GM18858 (cell line): Measurements from ENCODE around the gene ST6GALNAC5.

ENCODE experiments used
- ATAC-seq: cut with Tn5 transposase; IDR thresholded peaks from one replicate; pipeline ENCODE4 v1.9.1; 2021; ENCODE audit not compliant: unreplicated experiment

ST6GALNAC5 gene

GRCh38 chr1:76998582-76999223 lies 131.4 kb downstream of the ST6GALNAC5 start:
- no peak for ATAC-seq

GRCh38 chr1:77007675-77008074 lies 140.4 kb downstream of the ST6GALNAC5 start:
- no peak for ATAC-seq

GRCh38 chr1:77010937-77011336 lies 143.7 kb downstream of the ST6GALNAC5 start:
- ATAC-seq = no peak

- no peak for ATAC-seq
Measured at GRCh38 chr1:77012066-77012465, 144.8 kb downstream of the ST6GALNAC5 start.

GRCh38 chr1:77014073-77014788 lies 147.0 kb downstream of the ST6GALNAC5 start:
- ATAC-seq = no peak

- ATAC-seq = no peak
Measured at GRCh38 chr1:77015748-77016341, 148.6 kb downstream of the ST6GALNAC5 start.

- ATAC-seq = no peak
Measured at GRCh38 chr1:77016386-77016985, 149.2 kb downstream of the ST6GALNAC5 start.

GRCh38 chr1:77018311-77018710 lies 151.0 kb downstream of the ST6GALNAC5 start:
- no peak for ATAC-seq

GRCh38 chr1:77018761-77019160 lies 151.5 kb downstream of the ST6GALNAC5 start:
- ATAC-seq = no peak

- ATAC-seq = no peak
Measured at GRCh38 chr1:77021732-77022131, 154.5 kb downstream of the ST6GALNAC5 start.

GRCh38 chr1:77024500-77024899 lies 157.2 kb downstream of the ST6GALNAC5 start:
- ATAC-seq = no peak

- ATAC-seq = no peak
Measured at GRCh38 chr1:77025599-77025998, 158.3 kb downstream of the ST6GALNAC5 start.

- ATAC-seq = no peak
Measured at GRCh38 chr1:77026135-77026534, 158.9 kb downstream of the ST6GALNAC5 start.

- ATAC-seq = no peak
Measured at GRCh38 chr1:77026640-77027039, 159.4 kb downstream of the ST6GALNAC5 start.

- no peak for ATAC-seq
Measured at GRCh38 chr1:77027847-77028246, 160.6 kb downstream of the ST6GALNAC5 start.

GRCh38 chr1:77030401-77031105 lies 163.3 kb downstream of the ST6GALNAC5 start:
- no peak for ATAC-seq

- ATAC-seq = no peak
Measured at GRCh38 chr1:77031106-77031662, 163.9 kb downstream of the ST6GALNAC5 start.

- ATAC-seq = no peak
Measured at GRCh38 chr1:77036560-77036959, 169.3 kb downstream of the ST6GALNAC5 start.

GRCh38 chr1:77037038-77037437 lies 169.8 kb downstream of the ST6GALNAC5 start:
- no peak for ATAC-seq

- no peak for ATAC-seq
Measured at GRCh38 chr1:77038000-77038399, 170.7 kb downstream of the ST6GALNAC5 start.

GRCh38 chr1:77039111-77039510 lies 171.8 kb downstream of the ST6GALNAC5 start:
- no peak for ATAC-seq
